ENCODE data around the gene ZNF76. TPM values are rescaled to one million over a fixed set of nuclear protein-coding genes. Genes with fewer than 3 reads are reported as not detected.

The ZNF76 gene
- total and polyA plus RNA-seq, 2 of the 13 experiments (the other 11 are each of a cell fraction or from before 2014, with no cell fraction given): 13.2 to 26.4 TPM

GRCh38 chr6:35265523-35265922 lies 6.0 kb downstream of the ZNF76 start (continued):
- TF ChIP-seq AKNA (CRISPR knock-in tag; IDR thresholded peaks at IDR 0.05; ENCODE audit: borderline replicate concordance) (no peak), TIGD3 (CRISPR knock-in tag; IDR thresholded peaks at IDR 0.05; ENCODE audit: borderline replicate concordance) (no peak)

- intact Hi-C loops (cut with micrococcal nuclease; ENCODE audit: unreplicated experiment): no loop called here
- ATAC-seq: no peak
- Histone ChIP-seq H3K36me3 (replicated peaks in 1 of 2; ENCODE audit: control insufficient read depth in 1 of 2, insufficient read depth in 2 of 2, low read length in 2 of 2) (no peaks in the 10 kb centered on the region), H3K9me3 (ENCODE audit: low read length) (no peaks in the 10 kb centered on the region), H3K4me3 (replicated peaks in 1 of 3; ENCODE audit: insufficient read depth in 1 of 3, low read depth in 2 of 3, low read length in 3 of 3) (no peak overlapping the region), H3K27ac (ENCODE audit: extremely low read length, insufficient read depth, low read length) (no peak overlapping the region), H4K20me1 (ENCODE audit: insufficient read depth, low read length) (no peaks in the 10 kb centered on the region), H3K9ac (ENCODE audit: insufficient read depth, low read depth, low read length) (no peak overlapping the region), H3K4me2 (ENCODE audit: low read depth, low read length) (no peak overlapping the region), H2AFZ (ENCODE audit: low read length) (no peak overlapping the region), H3K4me1 (ENCODE audit: insufficient read depth, low read length) (peaks cover 20% of the 10 kb centered on the region), H3K79me2 (ENCODE audit: insufficient read depth, low read length) (no peaks in the 10 kb centered on the region), H3K27me3 (ENCODE audit: control insufficient read depth in 1 of 2, insufficient read depth in 2 of 2, low read length in 2 of 2) (no peaks in the 10 kb centered on the region)
- in situ Hi-C loops (cut with HindIII; ENCODE audit: extremely low pct_ligation_motif_present, low pct_unique_long_range_greater_than_20kb): no loop called here
- no TSS peak for BruUV-seq (replicated peaks)
- CTCF ChIA-PET (ENCODE audit: low intra/inter-chr PET ratio, low total read pairs): no interaction called here
- TF ChIP-seq MNT (IDR thresholded peaks at IDR 0.05) (peak; percentile 92), PLSCR1 (CRISPR knock-in tag; IDR thresholded peaks at IDR 0.05; ENCODE audit: borderline replicate concordance) (no peak)
- DNase-seq (ENCODE audit: low spot score): no peak
- no peak for FAIRE-seq
- WGBS (ENCODE audit: low lambda C conversion rate): 91% methylated on average over 8 of the region's 8 CpGs
- POLR2A ChIA-PET: interaction anchor here (2.9 kb wide), 1 partner anchor 8 kb away, joined by 18 read pairs; the partner anchor contains the start of gene ZNF76
Observed at GRCh38 chr6:35267446-35267845, 7.9 kb downstream of the ZNF76 start.
